GM12864 (cell line): Measurements from ENCODE around the gene NPHP4.

Source experiments
- DNase-seq: peaks from one replicate; pipeline ENCODE4 v3.0.0-alpha.2; 2011; ENCODE audit warnings: low read depth
- H3K4me3 ChIP-seq: 2 replicates; pipeline ENCODE4 v1.5.1; 2011; ENCODE audit warnings: mild to moderate bottlenecking, low read depth, low read length, control low read depth
- TF ChIP-seq, protein P1 (sequence below): IDR thresholded peaks from 2 replicates; pipeline ENCODE4 v1.5.1; 2011; ENCODE audit warnings: low read depth, mild to moderate bottlenecking, moderate library complexity, low read length, control low read depth, inconsistent platforms; ENCODE audit errors: missing control alignments

The NPHP4 gene

DNA sequence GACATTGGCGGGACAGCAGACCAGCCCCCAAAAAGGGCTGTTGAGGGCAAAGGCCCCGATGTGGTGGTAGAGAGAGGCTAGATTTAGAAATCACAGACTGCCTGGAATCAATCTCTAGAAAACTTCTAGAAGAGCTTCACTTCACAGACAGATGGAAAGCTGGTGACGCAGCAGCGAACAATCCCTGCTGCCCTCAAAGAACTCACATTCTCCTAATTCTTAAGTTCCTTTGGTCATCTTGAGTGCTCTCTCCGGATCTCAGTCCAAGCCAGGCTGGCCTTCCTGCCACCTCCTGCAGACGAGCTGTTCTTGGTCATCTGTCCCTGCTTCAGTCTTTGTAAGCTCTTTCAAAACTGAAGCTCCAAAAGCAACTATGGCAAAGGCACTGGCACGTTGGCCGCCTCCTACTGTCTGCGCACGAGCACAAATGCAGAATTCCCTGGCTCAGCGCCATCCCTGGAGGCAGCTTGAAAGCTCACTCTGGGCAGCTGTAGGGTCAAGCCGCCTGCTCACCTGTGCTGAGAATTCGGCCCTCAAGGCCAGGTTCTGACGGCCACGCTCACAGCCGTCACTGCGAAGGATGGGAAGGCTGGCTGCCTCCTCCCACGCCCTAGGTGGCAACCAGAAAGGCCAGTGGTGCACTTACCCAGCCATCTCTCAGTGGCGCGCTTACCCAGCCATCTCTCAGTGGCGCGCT lies 110.6 kb downstream of the NPHP4 start:
- no peak for DNase-seq
- TF ChIP-seq, protein P1, sequence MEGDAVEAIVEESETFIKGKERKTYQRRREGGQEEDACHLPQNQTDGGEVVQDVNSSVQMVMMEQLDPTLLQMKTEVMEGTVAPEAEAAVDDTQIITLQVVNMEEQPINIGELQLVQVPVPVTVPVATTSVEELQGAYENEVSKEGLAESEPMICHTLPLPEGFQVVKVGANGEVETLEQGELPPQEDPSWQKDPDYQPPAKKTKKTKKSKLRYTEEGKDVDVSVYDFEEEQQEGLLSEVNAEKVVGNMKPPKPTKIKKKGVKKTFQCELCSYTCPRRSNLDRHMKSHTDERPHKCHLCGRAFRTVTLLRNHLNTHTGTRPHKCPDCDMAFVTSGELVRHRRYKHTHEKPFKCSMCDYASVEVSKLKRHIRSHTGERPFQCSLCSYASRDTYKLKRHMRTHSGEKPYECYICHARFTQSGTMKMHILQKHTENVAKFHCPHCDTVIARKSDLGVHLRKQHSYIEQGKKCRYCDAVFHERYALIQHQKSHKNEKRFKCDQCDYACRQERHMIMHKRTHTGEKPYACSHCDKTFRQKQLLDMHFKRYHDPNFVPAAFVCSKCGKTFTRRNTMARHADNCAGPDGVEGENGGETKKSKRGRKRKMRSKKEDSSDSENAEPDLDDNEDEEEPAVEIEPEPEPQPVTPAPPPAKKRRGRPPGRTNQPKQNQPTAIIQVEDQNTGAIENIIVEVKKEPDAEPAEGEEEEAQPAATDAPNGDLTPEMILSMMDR = no peak
- no peak overlapping the region for H3K4me3 ChIP-seq

DNA sequence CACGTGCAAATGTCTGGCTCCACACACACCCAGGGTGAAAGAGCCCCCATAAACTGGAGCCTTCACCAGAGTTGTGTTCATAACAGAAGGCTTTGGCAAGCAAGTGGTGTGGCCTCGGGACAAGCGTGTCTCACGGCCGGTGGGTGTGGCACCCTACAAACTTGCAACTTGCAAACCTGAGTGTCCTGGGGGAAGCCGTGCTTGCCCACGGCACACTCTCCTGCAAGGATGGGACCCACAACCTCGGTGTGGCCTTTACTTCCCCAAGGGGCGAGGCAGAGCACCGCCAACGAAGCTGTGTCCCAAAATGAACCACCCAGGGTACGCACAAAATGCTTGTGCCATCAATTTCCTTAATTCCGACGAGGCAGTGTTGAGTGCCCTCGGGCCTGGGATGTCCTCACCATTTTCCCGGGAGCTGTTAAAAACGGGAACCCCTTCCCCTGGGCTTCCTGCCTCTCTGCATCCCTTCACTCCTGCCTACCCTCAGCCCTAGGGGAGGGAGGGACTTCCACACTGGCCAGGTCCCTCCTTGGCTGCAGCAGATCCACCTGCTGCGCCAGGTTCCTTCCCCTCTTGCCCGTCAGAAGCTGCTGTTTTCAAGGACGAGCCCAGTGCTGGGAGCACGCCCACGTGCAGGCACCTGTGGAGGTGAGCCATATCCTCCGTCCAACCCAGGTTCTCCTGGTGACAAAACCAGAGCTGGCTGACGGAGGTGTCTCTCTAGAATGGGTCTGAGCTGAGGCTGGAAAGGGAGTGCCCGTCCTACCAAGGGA lies 111.4 kb downstream of the NPHP4 start:
- H3K4me3 ChIP-seq = no peak overlapping the region
- TF ChIP-seq, protein P1 = no peak
- DNase-seq = no peak

DNA sequence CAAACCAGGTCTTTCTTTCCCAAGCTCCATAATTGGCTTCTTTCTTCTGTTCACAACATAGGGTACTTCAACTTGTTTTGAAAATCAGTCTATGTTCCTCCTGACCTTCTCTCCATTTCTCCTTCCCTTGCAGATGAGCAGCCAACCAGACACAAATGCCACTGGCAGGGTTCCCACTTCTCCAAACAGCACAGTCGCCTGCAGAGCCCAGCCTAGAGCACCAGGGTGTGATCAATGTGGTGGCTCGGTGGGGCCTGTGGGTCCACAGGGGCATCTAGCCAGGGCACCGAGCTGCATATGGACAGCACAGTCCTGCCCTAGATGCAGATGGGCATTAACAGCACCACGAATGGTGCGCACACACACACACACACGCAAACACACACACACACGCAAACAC lies 112.8 kb downstream of the NPHP4 start:
- DNase-seq = no peak
- H3K4me3 ChIP-seq = no peak overlapping the region
- TF ChIP-seq, protein P1 = no peak

DNA sequence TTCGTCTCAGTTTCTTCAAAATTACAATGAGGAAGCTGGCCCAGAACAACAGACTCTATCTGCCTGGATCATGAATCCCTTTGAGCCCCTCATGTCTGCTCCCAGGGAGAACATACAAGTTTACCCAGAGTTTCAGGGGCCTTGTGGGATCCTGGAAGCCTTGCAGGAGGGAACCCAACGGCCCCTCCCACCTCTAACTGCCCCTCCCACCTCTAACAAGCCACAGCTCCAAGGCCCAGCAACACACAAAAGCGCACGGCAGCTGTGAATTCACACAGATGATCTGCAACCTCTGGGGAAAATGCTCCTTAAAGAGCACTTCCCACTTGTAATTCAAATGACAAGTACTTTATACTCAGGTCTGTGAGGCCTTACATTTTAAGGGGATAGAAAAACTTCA lies 113.3 kb downstream of the NPHP4 start:
- no peak overlapping the region for H3K4me3 ChIP-seq
- no peak for DNase-seq
- TF ChIP-seq, protein P1 = no peak

DNA sequence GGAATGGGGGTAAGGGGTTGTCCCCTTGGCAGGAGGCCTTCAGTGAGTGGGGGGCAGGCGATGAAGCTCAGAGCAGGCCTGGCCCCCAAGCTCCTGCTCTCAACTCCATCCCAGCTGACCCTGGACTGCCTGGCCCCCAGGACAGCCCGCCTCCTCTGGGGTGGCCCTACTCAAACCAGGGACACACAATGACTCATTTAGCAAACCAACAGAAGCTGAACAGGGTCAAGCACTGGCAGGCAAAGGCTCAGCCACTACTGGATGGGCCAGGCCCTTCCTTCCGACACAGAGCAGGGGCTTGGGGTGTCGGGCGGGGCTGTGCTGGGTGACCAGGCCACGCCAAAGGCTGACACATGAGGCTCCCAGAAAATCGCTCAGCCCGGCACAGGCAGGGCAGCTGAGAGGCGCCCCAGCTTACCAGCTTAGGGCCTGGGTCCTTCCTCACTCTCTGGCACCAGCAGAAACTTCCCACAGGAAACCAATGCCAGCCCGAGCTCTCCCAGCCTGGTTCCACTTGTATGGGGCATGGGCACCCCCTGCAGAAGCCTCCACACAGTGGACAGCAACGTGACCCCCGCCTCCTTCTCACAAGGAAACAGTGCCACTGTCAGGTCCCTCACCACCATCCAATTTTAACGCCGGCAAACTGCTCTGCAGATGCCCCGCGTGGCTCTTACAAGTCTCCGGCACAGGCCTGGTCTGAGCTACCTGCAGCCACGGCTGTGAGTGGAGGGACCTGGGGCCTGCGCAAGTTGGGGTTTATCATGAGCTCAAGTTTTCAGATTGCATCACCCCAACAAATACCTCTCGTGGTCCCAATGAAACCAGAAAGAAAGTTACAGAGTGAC lies 114.3 kb downstream of the NPHP4 start:
- DNase-seq = no peak
- TF ChIP-seq, protein P1 = no peak
- no peak overlapping the region for H3K4me3 ChIP-seq

DNA sequence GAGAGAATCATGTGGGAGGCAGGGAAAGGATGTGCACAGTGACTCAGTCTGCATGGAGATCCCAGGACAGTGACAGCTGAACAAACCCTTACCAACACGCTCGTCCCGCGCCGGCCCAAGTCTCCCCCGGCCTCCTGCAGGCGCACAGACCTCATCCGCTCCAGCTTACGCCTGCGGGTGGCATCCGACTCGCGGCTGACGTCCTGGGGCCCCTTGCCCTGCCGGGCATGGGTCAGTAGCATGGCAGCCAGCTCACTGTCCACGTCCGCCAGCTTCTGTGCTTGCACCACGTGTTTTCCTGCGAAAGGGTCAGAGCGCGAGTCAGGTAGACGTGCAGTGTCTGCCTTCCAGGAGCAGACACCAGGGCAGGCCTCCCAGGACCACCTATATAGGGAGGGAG lies 115.2 kb downstream of the NPHP4 start:
- no peak for DNase-seq
- TF ChIP-seq, protein P1 = no peak
- no peak overlapping the region for H3K4me3 ChIP-seq
